ENCODE results near the gene ATF4.

DNA sequence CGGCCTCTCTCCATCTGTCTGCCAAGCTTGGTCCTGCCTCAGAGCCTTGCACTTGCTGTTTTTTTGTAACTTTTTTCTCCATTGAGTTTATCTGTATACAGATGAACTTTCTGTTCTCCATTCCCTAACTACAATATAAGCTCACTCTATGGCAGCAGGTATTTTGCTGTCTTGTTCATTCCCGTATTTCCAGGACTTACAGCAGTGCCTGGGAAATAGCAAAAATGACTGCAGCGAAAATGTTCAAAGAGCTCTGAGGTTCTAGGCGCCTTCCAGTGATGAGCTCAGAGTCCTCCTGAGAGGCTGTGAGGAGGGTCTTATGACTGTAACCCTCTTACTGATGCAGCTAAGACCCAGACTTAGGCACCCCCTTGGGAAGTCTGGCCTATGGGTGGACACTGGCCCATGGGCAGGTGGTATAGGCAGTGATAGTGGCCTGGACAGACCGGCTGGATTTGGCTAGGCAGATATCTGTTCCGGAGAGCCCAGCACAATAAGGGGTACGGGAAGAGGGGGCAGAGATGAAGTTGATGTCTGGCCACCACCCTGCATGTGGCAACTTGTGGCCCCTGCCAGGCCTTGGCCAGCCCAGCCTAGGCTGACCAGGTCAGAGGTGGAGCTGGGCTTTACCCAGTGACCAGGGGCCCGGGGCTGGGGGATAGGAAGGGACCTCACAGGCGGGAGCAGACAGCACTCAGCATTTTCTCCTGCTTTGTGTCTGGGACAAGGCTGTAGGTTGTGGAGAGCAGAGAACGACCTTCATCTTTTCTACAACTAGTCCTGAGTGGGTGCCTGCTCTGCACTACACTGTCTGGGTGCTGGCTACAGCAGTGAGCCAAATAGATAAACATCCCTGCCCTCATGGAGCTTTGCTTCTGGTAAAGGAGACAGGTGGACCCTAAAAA is 4.6 kb downstream of the ATF4 start:
- TF ChIP-seq, protein P1, sequence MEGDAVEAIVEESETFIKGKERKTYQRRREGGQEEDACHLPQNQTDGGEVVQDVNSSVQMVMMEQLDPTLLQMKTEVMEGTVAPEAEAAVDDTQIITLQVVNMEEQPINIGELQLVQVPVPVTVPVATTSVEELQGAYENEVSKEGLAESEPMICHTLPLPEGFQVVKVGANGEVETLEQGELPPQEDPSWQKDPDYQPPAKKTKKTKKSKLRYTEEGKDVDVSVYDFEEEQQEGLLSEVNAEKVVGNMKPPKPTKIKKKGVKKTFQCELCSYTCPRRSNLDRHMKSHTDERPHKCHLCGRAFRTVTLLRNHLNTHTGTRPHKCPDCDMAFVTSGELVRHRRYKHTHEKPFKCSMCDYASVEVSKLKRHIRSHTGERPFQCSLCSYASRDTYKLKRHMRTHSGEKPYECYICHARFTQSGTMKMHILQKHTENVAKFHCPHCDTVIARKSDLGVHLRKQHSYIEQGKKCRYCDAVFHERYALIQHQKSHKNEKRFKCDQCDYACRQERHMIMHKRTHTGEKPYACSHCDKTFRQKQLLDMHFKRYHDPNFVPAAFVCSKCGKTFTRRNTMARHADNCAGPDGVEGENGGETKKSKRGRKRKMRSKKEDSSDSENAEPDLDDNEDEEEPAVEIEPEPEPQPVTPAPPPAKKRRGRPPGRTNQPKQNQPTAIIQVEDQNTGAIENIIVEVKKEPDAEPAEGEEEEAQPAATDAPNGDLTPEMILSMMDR (conservative IDR thresholded peaks at IDR 0.05): no peak
- no peak for TF ChIP-seq EZH2 (IDR thresholded peaks at IDR 0.05; ENCODE audit: low read depth)

All from PC-9 (cell line).